Panc1 (cell line): ENCODE data around the gene USP49.

Experiments used
- SIN3A ChIP-seq: IDR thresholded peaks from 2 replicates; pipeline ENCODE4 v1.6.1; 2012; ENCODE audit warnings: low read depth, mild to moderate bottlenecking, low read length, moderate library complexity, borderline replicate concordance; ENCODE audit not compliant: insufficient read depth
- TCF7L2 ChIP-seq: IDR thresholded peaks from 2 replicates; pipeline ENCODE4 v1.6.1; 2011; ENCODE audit warnings: mild to moderate bottlenecking, low read depth, low read length, inconsistent platforms
- TF ChIP-seq, protein P1 (sequence below): fragments of 450-650 bp; IDR thresholded peaks from 2 replicates; pipeline ENCODE4 v1.5.1; 2017; ENCODE audit warnings: mild to moderate bottlenecking

DNA sequence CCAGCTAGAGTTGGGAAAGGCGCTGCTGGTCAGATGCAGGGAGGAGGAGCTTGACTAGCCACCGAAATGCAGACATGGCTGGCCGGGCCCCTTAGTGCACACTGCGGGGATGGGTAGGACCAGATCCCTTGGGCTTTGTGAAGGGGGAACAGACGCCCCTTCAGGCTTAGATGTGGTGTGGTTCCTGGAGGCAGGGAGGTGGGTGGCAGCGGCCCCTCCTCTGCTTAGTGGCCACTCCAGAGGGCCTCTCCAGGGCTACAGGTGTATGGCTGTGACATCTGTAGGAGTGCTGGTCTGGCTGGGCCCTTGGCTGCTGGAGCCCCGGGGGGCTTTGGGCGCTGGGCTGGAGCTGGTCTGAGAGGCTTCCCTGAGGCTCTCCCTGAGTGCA lies 40.5 kb upstream of the USP49 start:
- TF ChIP-seq, protein P1, sequence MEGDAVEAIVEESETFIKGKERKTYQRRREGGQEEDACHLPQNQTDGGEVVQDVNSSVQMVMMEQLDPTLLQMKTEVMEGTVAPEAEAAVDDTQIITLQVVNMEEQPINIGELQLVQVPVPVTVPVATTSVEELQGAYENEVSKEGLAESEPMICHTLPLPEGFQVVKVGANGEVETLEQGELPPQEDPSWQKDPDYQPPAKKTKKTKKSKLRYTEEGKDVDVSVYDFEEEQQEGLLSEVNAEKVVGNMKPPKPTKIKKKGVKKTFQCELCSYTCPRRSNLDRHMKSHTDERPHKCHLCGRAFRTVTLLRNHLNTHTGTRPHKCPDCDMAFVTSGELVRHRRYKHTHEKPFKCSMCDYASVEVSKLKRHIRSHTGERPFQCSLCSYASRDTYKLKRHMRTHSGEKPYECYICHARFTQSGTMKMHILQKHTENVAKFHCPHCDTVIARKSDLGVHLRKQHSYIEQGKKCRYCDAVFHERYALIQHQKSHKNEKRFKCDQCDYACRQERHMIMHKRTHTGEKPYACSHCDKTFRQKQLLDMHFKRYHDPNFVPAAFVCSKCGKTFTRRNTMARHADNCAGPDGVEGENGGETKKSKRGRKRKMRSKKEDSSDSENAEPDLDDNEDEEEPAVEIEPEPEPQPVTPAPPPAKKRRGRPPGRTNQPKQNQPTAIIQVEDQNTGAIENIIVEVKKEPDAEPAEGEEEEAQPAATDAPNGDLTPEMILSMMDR = no peak
- no peak for TF ChIP-seq SIN3A
- TF ChIP-seq TCF7L2 = no peak
